PC-3 (cell line): ENCODE measurements around the gene MDH1B. TPM values are rescaled to one million over a fixed set of nuclear protein-coding genes. Genes with fewer than 3 reads are reported as not detected.

Experiments used
- ATAC-seq: fragments of 200-7000 bp; cut with Tn5 transposase; 2 replicates; pipeline ENCODE4 v1.9.1; 2020; ENCODE audit warnings: mild to moderate bottlenecking, moderate library complexity
- BruUV-seq: library from RNA; stranded (reverse); fragments of 400-500 nt; replicated peaks from 2 replicates; lab custom pipeline; 2021; lab: Mats Ljungman, UMichigan
- CTCF ChIA-PET: fragments of 300-600 bp; sonication (Branson Sonifier 250); formaldehyde crosslinking; loops from one replicate; lab custom pipeline; 2022; ENCODE audit warnings: antibody characterized with exemption; lab: Charles Lee
- POLR2A ChIA-PET: fragments of 300-600 bp; sonication (Branson Sonifier 250); formaldehyde crosslinking; loops from one replicate; lab custom pipeline; 2022; ENCODE audit warnings: antibody characterized with exemption; ENCODE audit not compliant: unreplicated experiment; lab: Charles Lee
- DNase-seq: peaks from one replicate; pipeline ENCODE4 v3.0.0-alpha.2; 2015
- H2AFZ ChIP-seq: fragments of 300-600 bp; sonication (generic); 2 replicates; pipeline ENCODE4 v1.6.0; 2016; ENCODE audit warnings: antibody characterized with exemption, low read length
- H3F3A ChIP-seq: fragments of 300-600 bp; sonication (generic); one replicate; pipeline ENCODE4 v1.6.0; 2017; ENCODE audit warnings: antibody characterized with exemption, low read length, control low read depth, mild to moderate bottlenecking; ENCODE audit not compliant: unreplicated experiment
- H3K27ac ChIP-seq: fragments of 300-600 bp; sonication (generic); 2 replicates; pipeline ENCODE4 v1.5.1; 2016; ENCODE audit warnings: mild to moderate bottlenecking, low read length
- H3K27me3 ChIP-seq: fragments of 300-600 bp; sonication (generic); 2 replicates; pipeline ENCODE4 v1.6.1; 2016; ENCODE audit warnings: low read length, mixed read lengths
- H3K36me3 ChIP-seq: fragments of 300-600 bp; sonication (generic); 2 replicates; pipeline ENCODE4 v1.6.1; 2016; ENCODE audit warnings: low read depth, mixed run types, low read length, mixed read lengths
- H3K4me1 ChIP-seq: fragments of 300-600 bp; sonication (generic); 2 replicates; pipeline ENCODE4 v1.5.1; 2016; ENCODE audit warnings: low read length; ENCODE audit not compliant: insufficient read depth
- H3K4me2 ChIP-seq: fragments of 300-600 bp; sonication (generic); 2 replicates; pipeline ENCODE4 v1.6.0; 2016; ENCODE audit warnings: low read length
- H3K4me3 ChIP-seq: fragments of 300-600 bp; sonication (generic); 2 replicates; pipeline ENCODE4 v1.5.1; 2016; ENCODE audit warnings: mild to moderate bottlenecking, low read length, mixed read lengths
- H3K79me2 ChIP-seq: fragments of 300-600 bp; sonication (generic); 2 replicates; pipeline ENCODE4 v1.6.1; 2017; ENCODE audit warnings: low read length, mixed read lengths
- H3K9ac ChIP-seq: fragments of 300-600 bp; sonication (generic); 2 replicates; pipeline ENCODE4 v1.6.0; 2016; ENCODE audit warnings: mild to moderate bottlenecking, low read length
- H3K9me2 ChIP-seq: fragments of 300-600 bp; sonication (generic); replicated peaks from 2 replicates; pipeline ENCODE4 v1.6.1; 2016; ENCODE audit warnings: mixed run types, low read length, mixed read lengths
- H3K9me3 ChIP-seq: fragments of 300-600 bp; sonication (generic); 2 replicates; pipeline ENCODE4 v1.6.1; 2016; ENCODE audit warnings: low read length, mixed read lengths
- H4K20me1 ChIP-seq: fragments of 300-600 bp; sonication (generic); 2 replicates; pipeline ENCODE4 v1.6.1; 2016; ENCODE audit warnings: low read length, mixed read lengths
- EZH2 ChIP-seq: fragments of 300-600 bp; sonication (generic); IDR thresholded peaks from one replicate; pipeline ENCODE4 v1.6.1; 2017; ENCODE audit warnings: antibody characterized with exemption, mild to moderate bottlenecking, low read length; ENCODE audit not compliant: unreplicated experiment
- EZH2phosphoT487 ChIP-seq: fragments of 300-600 bp; sonication (generic); IDR thresholded peaks from 2 replicates; pipeline ENCODE4 v1.6.1; 2018; ENCODE audit warnings: mild to moderate bottlenecking, antibody characterized with exemption, low read length, borderline replicate concordance
- intact Hi-C: fragments of 100-400 bp; cut with micrococcal nuclease; formaldehyde crosslinking; loops from 2 replicates; pipeline ENCODE4 v1.9.0; 2023
- microRNA-seq: library from miRNA; unstranded; fragments of <30 nt; microRNA quantifications from one replicate; pipeline ENCODE4 v1.1.0, GENCODE V29; 2020; ENCODE audit not compliant: unreplicated experiment
- total RNA-seq: library from RNA; depleted of rRNA; stranded (reverse); fragments of >200 nt; gene quantifications from 2 replicates; pipeline ENCODE4 v1.2.3, GENCODE V29; 2014; rRNA removed
- TF ChIP-seq, protein P1 (sequence below): fragments of 300-600 bp; sonication (generic); conservative IDR thresholded peaks from 2 replicates; pipeline ENCODE4 v1.5.1; 2017; ENCODE audit warnings: antibody characterized with exemption, low read depth, mild to moderate bottlenecking, low read length

Gene MDH1B
- total RNA-seq, 1 experiment from 2014 or later: 0.40 TPM

DNA sequence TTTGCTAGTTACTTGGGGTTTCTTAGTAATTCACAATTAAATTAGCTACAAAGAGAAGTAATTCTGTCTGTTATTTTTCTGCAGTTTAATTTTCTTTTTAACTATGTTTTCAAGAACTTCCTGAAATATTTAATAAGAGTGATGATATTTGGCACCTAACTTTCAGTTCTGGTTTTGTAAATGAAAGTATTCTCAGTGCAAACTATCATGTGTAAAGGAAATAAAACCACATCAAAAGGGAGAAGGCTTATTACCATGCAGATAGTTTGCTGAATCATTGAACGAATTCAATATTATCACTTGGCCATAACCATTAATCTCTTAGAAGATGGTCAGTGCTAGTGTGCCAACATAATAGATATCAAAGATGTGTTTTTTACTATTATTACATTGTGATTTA, 76.1 kb downstream of the MDH1B start:
- H3K9ac ChIP-seq: no peak overlapping the region
- no peaks in the 10 kb centered on the region for H4K20me1 ChIP-seq
- H3K4me2 ChIP-seq: no peak overlapping the region
- ATAC-seq: no peak
- H3K9me3 ChIP-seq: no peaks in the 10 kb centered on the region
- ChIA-PET POLR2A (no interaction called here), CTCF (no interaction called here)
- TF ChIP-seq EZH2 (no peak), EZH2phosphoT487 (no peak)
- TF ChIP-seq, protein P1, sequence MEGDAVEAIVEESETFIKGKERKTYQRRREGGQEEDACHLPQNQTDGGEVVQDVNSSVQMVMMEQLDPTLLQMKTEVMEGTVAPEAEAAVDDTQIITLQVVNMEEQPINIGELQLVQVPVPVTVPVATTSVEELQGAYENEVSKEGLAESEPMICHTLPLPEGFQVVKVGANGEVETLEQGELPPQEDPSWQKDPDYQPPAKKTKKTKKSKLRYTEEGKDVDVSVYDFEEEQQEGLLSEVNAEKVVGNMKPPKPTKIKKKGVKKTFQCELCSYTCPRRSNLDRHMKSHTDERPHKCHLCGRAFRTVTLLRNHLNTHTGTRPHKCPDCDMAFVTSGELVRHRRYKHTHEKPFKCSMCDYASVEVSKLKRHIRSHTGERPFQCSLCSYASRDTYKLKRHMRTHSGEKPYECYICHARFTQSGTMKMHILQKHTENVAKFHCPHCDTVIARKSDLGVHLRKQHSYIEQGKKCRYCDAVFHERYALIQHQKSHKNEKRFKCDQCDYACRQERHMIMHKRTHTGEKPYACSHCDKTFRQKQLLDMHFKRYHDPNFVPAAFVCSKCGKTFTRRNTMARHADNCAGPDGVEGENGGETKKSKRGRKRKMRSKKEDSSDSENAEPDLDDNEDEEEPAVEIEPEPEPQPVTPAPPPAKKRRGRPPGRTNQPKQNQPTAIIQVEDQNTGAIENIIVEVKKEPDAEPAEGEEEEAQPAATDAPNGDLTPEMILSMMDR: no peak
- H3K27ac ChIP-seq: no peak overlapping the region
- H2AFZ ChIP-seq: no peak overlapping the region
- H3K4me1 ChIP-seq: no peaks in the 10 kb centered on the region
- H3K27me3 ChIP-seq: peaks cover 15% of the 10 kb centered on the region; the same call in 1 of the 2 replicates
- intact Hi-C loops: no loop called here
- BruUV-seq: no TSS peak
- H3K9me2 ChIP-seq: no peaks in the 10 kb centered on the region
- H3F3A ChIP-seq: no peaks in the 10 kb centered on the region
- no peaks in the 10 kb centered on the region for H3K36me3 ChIP-seq
- DNase-seq: no peak
- H3K4me3 ChIP-seq: no peak overlapping the region
- H3K79me2 ChIP-seq: no peaks in the 10 kb centered on the region

DNA sequence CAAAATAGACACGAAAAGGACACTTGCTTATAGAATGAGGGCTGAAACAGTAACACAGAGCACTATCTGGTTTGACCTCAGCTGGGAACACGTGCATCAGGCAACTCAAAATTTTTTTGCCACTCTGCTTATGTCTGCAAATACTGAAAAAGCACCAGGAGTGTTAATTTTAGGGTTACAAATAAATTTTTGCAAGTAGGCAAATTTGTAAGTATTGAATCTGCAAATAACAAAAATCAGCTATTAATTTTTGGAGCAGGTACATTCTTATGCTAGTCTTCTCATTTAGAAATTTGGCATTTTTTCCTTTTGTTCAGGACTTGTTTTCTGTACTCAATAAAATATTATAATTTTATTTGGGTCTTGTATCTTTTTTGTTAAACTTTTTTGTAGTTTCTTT, 76.7 kb downstream of the MDH1B start:
- H3K4me2 ChIP-seq: no peak overlapping the region
- H3K9ac ChIP-seq: no peak overlapping the region
- ChIA-PET CTCF (no interaction called here), POLR2A (no interaction called here)
- no TSS peak for BruUV-seq
- no peaks in the 10 kb centered on the region for H3K79me2 ChIP-seq
- no peak overlapping the region for H3K4me3 ChIP-seq
- H3K9me2 ChIP-seq: no peaks in the 10 kb centered on the region
- peaks cover 15% of the 10 kb centered on the region; the same call in 1 of the 2 replicates for H3K27me3 ChIP-seq
- H3K27ac ChIP-seq: no peak overlapping the region
- ATAC-seq: no peak
- H3K9me3 ChIP-seq: no peaks in the 10 kb centered on the region
- intact Hi-C loops: no loop called here
- H3K4me1 ChIP-seq: no peaks in the 10 kb centered on the region
- TF ChIP-seq, protein P1: no peak
- TF ChIP-seq EZH2 (no peak), EZH2phosphoT487 (no peak)
- no peak overlapping the region for H2AFZ ChIP-seq
- H3F3A ChIP-seq: no peaks in the 10 kb centered on the region
- DNase-seq: no peak
- no peaks in the 10 kb centered on the region for H4K20me1 ChIP-seq
- H3K36me3 ChIP-seq: no peaks in the 10 kb centered on the region

Small RNAs within 50 kb of the gene (microRNA-seq; reads per million reads assigned to microRNA genes)
- gene MIR3130-1 (not detected), gene MIR3130-2 (not detected)

Other genes with a start within 250 kb of the MDH1B start
- not detected in 2 replicates for gene FAM237A, start 122.8 kb downstream of the MDH1B start, total RNA-seq
- gene DYTN, start 46.9 kb downstream of the MDH1B start, total RNA-seq: not detected in 2 replicates
- 31.2 and 41.4 TPM in 2 replicates for gene FASTKD2, start 278 bp upstream of the MDH1B start, total RNA-seq
- gene CPO, start 174.2 kb upstream of the MDH1B start, total RNA-seq: not detected in 2 replicates